OCI-LY7 (cell line): Measurements from ENCODE around the gene CDK6.

ENCODE experiments used
- CTCF ChIP-seq: fragments of 200-600 bp; sonication (generic); conservative IDR thresholded peaks from 2 replicates; pipeline ENCODE4 v1.5.1; 2014; ENCODE audit warnings: mild to moderate bottlenecking, antibody characterized with exemption, low read length, moderate library complexity, mixed read lengths
- EZH2phosphoT487 ChIP-seq: fragments of 200-600 bp; sonication (generic); IDR thresholded peaks from 2 replicates; pipeline ENCODE4 v1.6.1; 2018; ENCODE audit warnings: low read depth, borderline replicate concordance, mild to moderate bottlenecking, mixed run types, antibody characterized with exemption, low read length, moderate library complexity, mixed read lengths

GRCh38 chr7:92832534-92833023, 3.8 kb downstream of the CDK6 start:
- TF ChIP-seq CTCF: no peak
- no peak for TF ChIP-seq EZH2phosphoT487
